Dermis microvascular lymphatic vessel endothelial cell (primary cell): ENCODE data around the gene ATP2C1. TPM values are rescaled to one million over a fixed set of nuclear protein-coding genes. Genes with fewer than 3 reads are reported as not detected.

Experiments used
- DNase-seq, 2 donors: peaks; one replicate each; pipeline versions ENCODE4 v3.0.0 to v3.0.0-alpha.2; 2010; ENCODE audit warnings: low read depth in 2 of 2
- total RNA-seq: library from RNA; depleted of rRNA; stranded (reverse); fragments of >200 nt; gene quantifications from 2 replicates; pipeline ENCODE4 v1.2.1, GENCODE V29; 2014

ATP2C1 gene
- total RNA-seq, 1 donor from 2014 or later: 62.8 TPM

GRCh38 chr3:130974201-130974600 lies 80.3 kb downstream of the ATP2C1 start:
- DNase-seq: no peak

DNA sequence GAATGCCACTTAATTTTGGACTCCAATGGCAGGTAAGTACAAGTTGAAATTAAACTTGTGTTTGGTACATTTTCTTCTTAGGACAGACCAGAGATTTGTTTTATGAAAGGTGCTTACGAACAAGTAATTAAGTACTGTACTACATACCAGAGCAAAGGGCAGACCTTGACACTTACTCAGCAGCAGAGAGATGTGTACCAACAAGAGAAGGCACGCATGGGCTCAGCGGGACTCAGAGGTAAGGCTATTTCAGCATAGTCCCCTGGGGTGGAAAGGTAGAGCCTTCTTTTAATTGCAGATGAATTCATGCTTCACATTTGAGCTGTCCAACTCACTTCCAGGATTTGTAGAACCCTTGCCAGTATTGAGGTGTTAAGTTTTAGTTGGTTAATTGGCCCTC lies 81.4 kb downstream of the ATP2C1 start:
- no peak for DNase-seq

GRCh38 chr3:130976706-130977105 lies 82.8 kb downstream of the ATP2C1 start:
- DNase-seq: no peak

DNA sequence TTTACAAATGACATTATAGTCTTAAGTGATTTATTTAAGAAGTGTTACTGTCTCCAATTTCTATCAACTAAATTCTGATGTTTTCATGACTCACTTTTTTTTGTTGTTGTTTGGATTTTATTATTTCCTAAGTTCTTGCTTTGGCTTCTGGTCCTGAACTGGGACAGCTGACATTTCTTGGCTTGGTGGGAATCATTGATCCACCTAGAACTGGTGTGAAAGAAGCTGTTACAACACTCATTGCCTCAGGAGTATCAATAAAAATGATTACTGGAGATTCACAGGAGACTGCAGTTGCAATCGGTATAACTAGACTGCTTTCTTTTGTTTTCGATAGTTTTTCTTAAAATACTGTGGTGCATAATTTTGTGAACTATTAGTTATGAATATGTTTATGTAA lies 85.2 kb downstream of the ATP2C1 start:
- no peak for DNase-seq

- DNase-seq: no peak
These were observed 87.6 kb downstream of the ATP2C1 start for GRCh38 chr3:130981469-130981868.

- DNase-seq: no peak
These were observed 96.4 kb downstream of the ATP2C1 start for GRCh38 chr3:130990282-130990681.

GRCh38 chr3:130991126-130991525 lies 97.2 kb downstream of the ATP2C1 start:
- no peak for DNase-seq

- DNase-seq: no peak
These were observed 98.5 kb downstream of the ATP2C1 start for GRCh38 chr3:130992344-130992743.

DNA sequence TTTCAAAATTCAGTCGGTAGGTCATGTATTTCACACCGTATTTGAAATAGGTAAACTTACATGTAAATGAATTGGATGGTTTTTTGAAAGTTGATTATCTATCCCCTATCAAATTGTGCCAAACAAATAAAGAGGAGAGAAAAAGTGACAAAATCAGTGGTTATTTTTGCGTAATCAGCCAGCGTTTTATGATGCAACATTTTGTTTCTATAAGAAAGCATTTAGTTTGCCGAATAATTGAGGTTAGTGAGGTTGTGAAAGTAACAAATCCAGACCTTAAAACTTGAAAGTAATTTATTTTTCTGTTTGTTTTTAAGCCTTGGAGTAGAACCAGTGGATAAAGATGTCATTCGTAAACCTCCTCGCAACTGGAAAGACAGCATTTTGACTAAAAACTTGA lies 103.4 kb downstream of the ATP2C1 start:
- no peak for DNase-seq

DNA sequence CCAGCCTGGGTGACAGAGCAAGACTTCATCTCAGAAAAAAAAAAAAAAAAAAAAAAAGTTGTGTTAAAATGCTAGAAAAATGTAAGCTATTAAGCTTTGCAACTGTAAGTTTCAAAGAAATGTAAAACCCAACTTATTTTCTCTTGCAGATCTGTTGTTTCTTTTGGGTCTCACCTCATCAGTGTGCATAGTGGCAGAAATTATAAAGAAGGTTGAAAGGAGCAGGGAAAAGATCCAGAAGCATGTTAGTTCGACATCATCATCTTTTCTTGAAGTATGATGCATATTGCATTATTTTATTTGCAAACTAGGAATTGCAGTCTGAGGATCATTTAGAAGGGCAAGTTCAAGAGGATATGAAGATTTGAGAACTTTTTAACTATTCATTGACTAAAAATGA lies 107.2 kb downstream of the ATP2C1 start:
- DNase-seq: no peak

DNA sequence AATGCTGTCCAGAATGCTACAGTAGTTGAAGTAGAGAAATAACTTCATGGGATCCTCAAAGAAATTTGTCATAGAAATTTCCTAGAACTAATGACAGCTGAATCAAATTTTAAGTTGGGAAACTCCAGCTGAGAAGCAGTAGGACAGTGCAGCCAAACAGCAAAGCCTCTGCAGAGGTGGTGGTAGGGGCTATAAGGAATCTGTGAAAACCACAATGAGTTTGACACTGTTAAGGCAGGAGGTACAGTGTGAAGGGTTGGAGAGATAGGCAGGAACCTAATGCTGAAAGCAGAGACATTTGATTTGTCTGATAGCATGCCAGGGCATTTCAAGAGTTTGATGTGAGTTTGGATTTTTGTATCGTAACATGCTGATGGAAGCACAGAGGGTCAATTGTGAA lies 110.7 kb downstream of the ATP2C1 start:
- no peak for DNase-seq

GRCh38 chr3:131007256-131007655 lies 113.4 kb downstream of the ATP2C1 start:
- no peak for DNase-seq

DNA sequence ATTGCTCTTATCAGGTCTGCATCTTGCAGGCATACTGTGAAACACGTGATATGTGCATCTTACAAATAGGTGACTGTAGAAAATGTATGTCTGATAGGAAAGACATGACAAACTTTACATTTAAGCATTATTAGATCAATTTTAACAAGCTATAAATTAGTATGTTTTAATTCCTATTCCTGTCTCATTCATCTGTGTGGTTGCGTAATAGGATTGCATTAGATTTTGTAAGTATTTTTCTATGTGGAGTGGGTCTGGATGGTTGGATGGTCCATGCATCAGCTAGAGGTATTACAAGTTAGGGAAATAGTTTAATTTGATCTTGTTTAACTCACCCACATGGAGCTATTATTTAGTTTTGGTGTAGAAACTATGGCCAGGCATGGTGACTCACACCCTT lies 113.9 kb downstream of the ATP2C1 start:
- DNase-seq: no peak

DNA sequence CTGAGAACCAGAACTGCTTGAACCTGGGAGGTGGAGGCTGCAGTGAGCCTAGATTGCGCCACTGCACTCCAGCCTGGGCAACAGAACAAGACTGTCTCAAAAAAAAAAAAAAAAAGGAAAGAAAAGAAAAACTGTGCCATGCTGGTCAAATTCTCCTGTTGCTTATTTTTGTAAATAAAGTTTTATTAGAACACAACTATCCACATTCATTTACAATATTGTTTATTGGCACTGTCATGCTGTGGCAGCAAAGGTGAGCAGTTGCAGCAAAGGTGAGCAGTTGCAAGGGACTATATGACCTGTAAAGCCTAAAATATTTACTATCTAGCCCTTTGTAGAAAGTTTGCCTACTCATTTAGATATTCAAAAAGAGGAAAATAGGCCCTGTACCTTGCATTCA lies 114.4 kb downstream of the ATP2C1 start:
- no peak for DNase-seq

DNA sequence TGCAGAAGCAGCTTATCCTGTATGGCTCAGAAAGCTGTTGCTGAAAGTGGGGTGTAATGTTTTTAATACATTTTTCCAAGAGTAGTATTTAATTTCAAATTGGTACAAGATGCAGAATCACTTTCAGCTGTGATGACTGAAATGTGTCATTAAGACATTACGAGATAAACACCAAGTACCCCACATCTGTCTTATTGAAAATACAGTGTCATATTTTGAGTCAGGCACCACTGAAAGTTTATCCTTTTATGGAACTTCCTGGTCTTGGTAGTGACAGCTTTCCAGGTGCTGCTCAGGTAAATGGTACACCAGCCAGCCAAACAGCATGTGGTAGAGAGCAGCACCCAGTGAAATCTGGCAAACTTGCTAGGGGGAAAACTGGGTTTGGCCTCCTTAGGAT lies 115.8 kb downstream of the ATP2C1 start:
- no peak for DNase-seq

GRCh38 chr3:131018970-131019369 lies 125.1 kb downstream of the ATP2C1 start:
- DNase-seq: no peak

DNA sequence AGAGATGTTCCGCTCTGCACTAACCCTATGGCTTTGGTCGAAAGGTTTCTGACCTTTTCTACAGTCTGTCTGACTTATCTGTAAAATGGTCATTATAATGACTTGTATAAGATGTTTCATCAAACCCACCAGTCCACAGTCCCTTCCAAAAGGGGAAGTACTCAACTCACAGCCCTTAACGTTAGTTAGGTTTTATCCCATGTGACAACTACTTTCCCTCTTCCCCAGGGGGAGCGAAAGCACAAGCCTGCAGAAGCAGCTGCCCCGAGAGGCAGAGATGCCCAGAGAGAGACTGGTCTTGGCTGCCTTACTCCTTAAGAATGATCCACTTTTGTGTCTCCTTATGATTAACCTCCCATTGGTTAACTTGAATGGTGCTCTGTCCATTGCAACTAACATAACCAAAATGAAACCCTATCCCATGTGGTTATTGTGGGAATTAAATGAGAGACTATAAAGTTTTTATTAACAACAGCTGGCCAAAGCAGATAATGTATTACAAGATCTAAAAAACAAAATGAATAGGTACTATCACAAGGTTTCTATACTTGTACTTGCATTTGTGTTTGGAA lies 126.3 kb downstream of the ATP2C1 start:
- DNase-seq: no peak

DNA sequence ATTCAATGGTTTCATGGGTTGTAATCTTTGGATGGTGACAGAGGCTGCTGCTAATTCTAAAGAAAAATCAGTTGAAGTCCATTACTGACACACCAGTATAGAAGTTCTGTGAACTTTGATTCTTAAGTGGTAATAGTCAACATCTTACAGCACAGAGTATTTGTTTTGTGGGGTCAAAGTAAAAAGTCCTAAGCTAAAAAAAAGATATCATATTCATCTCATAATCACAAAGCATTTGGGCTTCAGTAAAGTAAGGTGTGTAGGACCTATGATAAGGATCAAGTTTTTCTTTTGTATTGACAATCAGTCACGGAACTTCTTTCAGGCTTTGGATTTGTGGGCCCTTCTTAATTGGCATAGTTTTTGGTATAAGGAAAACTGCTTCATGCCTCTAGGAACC lies 131.7 kb downstream of the ATP2C1 start:
- DNase-seq: no peak

DNA sequence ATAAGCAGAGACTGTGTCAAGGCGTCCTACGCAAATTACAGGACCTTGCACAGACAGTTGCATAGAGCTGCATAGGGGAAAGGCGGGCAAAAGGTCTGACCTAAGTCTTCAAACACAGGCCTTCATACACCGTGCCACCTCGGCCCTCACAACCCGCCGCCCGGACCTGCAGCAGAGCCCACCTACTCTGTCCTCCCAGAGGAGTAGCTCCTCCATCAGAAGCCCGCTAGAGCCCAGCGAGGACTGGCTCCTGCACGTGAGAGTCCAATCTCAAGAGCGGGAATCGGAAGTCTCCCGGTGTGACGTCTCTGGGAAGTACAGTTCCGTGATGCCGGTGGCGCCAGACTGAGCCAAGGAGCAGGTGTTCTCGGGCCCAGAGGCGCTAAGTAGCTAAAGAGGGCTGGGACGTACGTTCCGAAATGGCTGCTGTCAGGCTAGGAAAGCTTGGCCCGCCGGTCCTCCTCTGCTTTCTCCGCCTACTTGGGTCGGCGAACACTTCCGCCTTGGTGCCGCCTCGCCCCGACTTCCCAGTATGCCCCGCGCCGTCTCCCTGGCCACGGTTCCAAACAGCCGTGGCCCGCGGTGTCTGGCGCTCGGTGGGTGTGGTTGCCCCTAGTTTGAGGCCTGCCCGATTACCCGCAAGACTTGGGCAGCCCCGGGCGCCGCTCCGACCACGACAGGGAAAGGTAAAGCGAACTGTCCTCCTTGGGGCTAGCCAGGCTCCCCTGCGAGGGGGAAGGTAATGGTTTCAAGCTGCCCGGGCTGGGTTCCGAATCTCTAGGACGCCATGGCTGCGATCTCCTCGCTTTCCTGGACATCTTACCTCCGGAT lies 132.7 kb downstream of the ATP2C1 start, which contains the start of the genes ASTE1 and NEK11:
ASTE1 (minus strand) TSS at position 505 of the 831 bp plus-strand sequence. CDS start 1,519 bp downstream, outside the sequence.
NEK11 (plus strand) TSS at position 557 of the 831 bp plus-strand sequence. CDS start 2,832 bp downstream, outside the sequence.
- peak; percentile 62 to 81 for DNase-seq

GRCh38 chr3:131028844-131029243 lies 135.0 kb downstream of the ATP2C1 start:
- DNase-seq: no peak

GRCh38 chr3:131031660-131032059 lies 137.8 kb downstream of the ATP2C1 start:
- DNase-seq: no peak

GRCh38 chr3:131033480-131034080 lies 139.7 kb downstream of the ATP2C1 start:
- peak in 1 of 2 donors; percentile 44 for DNase-seq
